Activated naive CD8-positive, alpha-beta T cell treated with anti-CD3 and anti-CD28 coated beads, Interleukin-2, amount 50 U/mL, for 16 hours (primary cell): Measurements from ENCODE around the gene DUSP5.
"Not testable (repeated sequence)": the region's sequence is repeated elsewhere in the genome, so short reads cannot be mapped to it uniquely, and the experiment has no call there.

Experiments
- DNase-seq: peaks from one replicate; pipeline ENCODE4 v3.0.0-alpha.2; 2020; ENCODE audit warnings: low read depth, low spot score

DUSP5 gene, protein sequence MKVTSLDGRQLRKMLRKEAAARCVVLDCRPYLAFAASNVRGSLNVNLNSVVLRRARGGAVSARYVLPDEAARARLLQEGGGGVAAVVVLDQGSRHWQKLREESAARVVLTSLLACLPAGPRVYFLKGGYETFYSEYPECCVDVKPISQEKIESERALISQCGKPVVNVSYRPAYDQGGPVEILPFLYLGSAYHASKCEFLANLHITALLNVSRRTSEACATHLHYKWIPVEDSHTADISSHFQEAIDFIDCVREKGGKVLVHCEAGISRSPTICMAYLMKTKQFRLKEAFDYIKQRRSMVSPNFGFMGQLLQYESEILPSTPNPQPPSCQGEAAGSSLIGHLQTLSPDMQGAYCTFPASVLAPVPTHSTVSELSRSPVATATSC

DNA sequence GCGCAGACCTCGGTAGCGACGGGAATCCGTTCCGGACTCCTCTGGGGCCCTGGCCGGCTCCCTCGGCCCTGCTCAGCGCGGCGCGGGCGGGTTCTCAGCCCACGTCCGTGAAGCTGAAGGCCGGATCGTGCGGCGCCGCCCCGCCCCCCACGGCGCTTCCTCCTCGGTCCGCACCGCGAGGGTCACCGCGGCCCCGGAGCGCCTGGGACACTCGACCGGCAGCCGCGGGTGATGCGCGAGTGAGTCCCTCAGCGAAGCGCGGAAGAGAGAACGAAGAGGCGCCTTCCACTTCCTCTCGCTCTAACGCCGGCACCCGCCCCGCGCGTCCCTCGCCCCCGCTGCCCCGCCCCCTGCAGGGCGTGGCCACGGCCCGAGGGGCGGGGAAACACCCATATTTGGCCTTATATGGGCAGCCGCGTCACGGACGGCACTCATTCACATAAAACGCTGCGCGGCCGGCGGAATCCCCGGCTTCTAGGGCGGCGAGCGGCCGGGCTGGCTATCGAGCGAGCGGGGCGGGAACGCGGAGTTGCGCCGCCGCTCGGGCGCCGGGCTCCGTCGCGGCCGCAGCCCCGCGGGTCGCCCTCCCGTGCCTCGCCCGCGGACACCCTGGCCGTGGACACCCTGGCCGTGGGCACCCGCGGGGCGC lies at the start of gene DUSP5:
DUSP5 (plus strand) TSS at position 470 of the 649 bp plus-strand sequence. CDS start 215 bp downstream, outside the sequence.
- peak; percentile 85 for DNase-seq

DNA sequence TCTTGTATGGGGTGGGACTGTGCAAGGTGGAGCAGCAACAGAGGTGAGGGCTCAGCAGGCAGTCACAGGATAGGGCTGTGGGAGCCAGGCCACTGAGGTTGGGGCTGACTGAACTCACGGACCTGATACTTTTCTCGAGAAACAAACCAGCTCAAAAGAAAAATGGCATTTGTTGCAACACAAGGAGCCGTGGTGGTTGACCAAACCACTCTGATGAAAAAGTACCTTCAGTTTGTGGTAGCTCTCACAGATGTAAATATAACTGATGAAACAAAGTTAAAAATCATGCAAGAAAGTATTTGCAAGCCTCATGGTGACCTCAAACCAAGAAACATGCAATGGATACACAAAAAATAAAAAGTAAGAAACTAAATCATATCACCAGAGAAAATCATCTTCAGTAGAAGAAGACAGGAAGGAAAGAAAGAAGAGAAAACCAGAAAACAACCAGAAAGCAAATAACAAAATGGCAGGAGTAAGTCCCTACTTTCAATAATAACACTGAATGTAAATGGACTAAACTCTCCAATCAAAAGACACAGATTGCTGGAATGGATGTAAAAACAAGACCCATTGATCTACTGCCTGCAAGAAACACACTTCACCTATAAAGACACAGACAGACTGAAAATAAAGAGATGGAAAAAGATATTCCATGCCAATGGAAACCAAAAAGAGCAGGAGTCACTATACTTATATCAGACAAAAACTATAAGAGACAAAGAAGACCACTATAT lies 48.9 kb upstream of the DUSP5 start:
- no peak for DNase-seq

DNA sequence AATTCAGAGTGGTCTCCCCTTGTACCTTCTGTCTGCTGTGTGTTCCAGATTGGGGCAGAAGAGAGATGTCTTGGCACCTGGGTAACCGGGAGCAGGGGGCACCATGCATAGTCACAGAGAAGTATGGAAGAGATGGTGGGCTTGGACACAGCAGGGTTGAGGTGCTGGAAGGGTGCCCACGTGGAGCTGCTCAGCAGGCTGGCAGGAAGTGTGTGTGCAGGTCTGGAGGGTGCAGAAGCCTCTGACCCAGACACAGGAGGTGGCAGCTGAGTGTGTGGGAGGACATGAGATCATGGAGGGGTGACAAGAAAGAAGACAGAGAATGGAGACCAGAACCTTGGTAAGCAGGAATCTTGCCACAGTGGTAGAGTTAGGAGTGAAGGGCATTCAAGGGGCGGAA lies 42.3 kb upstream of the DUSP5 start:
- DNase-seq, result no peak

DNA sequence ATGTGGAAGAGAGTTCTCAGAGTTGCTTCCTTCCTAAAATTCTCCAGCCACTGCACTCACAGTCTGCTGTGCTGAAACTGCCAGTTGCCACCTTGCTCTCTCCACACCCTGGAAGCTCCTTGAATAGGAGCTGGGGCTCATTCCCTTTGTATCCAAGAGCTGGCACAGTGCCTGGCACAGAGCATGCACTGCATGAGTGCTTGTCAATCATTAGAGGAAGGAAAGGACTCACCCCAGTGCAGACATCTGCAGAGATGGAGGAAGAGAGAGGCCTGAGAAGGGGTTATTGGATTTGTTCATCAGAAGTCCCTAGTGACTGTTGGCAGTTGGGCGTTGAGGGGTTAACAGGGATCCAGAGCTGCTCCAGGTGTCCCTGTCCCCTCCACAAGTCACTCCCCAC lies 41.7 kb upstream of the DUSP5 start:
- no peak for DNase-seq

DNA sequence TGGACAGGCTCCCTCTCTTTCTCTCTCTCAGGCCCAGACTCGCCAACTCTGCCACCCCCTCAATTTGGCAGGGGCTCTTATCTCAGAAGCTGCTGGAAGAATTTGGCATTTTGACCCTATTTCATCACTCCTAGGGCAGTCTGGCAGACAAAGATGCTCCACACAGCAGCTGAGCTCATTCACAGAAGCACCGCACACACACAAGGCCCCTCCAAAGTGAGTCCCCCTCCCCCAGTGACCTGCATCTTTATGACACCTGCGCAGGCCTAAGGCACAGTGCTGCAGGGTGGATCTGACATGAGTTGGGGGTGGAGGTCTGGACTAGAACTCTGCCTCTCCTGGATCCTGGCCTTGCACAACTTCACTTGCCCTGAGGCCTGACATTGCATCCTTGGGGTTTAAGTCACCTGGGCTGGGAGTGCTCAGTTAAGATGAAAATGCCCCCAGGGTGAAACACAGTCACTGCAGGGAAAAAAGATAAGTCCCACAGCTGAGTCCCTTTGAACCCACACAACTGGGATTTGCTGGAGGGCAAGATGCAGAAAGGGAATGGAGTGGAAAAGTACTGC lies 41.1 kb upstream of the DUSP5 start:
- DNase-seq, result no peak

DNA sequence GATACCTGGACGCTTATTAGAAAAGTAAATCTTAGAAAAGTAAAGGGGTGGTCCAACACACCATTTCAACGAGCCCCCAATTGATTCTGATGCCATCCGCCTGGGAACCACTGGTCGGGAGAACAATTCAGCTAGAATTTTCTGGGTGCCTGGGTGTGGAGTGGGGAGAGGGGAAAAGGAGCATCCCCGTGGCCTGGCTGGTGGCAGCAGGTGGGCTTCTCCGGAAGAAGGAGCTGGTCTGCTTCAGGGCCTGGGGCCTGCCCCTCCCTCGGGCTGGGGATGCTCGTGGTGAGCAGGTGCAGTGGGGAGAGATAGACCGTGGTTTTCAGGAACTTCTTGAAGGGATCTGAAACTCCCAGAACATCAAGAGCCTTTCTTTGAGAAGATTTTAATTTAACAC lies 39.9 kb upstream of the DUSP5 start:
- no peak for DNase-seq

DNA sequence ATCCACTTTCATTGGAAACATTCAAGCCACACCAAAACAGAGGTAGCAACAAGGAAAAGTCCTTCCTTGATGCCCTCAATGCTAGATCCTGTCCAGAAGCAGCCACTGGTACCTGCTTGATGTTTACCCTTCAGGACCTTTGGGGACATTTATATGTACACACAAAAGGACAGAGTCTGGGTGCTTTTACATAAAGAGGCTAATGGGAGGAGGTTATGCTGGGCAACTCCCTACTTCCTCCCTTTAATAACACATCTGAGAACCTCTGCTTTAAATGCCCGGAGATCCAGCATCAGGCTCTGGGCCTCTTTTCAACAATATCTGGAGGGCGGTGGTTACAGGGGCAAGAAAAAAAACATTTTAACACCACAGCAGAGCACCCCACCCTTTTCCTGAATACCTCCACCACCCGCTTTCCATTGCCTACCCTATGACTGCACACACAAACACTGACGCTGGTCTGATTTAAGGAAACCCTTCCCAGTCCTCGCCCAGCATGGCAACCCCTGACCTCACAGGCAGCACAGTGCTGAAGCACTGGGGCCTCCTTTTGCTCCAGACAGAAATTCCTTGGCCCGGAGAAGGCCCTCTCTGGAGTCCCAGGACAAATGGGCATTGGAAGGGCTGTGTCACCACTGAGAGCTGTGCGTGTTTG lies 39.3 kb upstream of the DUSP5 start:
- DNase-seq, result no peak

DNA sequence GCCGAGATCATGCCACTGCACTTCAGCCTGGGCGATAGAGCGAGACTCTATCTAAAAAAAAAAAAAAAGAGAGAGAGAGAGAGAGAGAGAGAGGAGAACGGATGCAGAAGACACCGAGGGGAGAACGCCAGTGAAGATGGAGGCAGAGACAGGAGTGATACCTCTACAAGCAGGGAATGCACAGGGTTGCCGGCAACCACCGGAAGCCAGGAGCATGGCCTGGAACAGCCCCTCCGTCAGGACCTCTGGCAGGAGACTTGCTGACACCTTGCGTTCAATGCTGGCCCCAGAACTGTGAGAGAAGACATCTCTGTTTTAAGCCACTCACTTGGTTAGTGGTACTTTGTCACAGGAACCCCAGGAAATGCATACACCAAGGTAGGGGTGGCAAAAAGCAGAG lies 38.1 kb upstream of the DUSP5 start:
- DNase-seq, result no peak

DNA sequence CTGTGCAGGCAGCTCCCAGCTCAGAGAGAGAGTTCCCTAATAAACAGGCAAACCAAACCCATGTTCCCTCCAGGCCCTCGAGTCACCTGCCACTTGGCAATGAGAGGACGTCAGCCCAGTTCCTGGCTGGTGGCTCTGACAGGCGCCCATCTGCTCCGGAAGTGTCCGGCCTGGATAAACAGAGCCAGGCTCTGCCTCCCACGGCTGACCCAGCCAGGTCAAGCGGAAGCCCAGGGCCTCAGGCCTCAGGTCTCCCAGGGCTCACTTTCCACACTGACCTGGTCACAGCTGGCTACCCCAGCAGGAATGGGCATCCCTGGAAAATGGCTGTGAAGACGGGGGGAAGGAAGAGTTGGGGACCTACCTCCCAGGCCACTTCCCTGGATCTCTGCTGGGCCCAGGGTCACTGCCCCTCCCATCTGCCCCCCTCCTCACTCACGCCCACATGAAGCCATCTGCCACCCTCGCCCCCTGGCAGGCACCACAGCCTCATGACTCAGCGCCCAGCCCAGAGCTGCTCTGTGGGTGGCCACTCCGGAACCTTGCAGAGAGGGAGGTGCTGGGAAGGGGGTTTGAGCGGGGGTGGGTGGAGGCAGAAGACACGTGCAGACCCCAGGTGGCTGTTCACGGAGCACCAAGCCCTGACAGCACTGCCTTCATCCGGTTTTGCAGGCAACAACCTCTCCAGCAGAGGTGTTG lies 37.4 kb upstream of the DUSP5 start:
- DNase-seq, result no peak

DNA sequence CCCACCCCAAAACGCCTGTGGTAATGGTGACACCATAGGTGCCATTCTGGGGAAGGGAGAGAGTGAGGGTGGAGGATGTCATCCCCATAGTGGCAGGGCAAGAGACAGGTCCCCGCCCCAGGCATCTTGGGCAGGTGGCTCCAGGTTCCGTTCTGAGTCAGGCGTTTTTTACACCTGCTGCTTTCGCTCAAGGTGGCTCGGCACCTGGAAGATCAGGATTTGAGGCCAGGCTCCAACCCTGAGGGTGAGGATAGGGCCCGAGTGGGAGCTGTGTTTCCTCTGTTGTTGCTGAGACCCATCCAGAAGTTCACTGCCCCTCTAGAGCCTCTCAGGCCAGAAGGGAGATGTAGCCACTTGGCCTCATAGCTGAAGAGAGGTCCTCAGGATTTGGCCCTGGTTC lies 36.6 kb upstream of the DUSP5 start:
- no peak for DNase-seq

DNA sequence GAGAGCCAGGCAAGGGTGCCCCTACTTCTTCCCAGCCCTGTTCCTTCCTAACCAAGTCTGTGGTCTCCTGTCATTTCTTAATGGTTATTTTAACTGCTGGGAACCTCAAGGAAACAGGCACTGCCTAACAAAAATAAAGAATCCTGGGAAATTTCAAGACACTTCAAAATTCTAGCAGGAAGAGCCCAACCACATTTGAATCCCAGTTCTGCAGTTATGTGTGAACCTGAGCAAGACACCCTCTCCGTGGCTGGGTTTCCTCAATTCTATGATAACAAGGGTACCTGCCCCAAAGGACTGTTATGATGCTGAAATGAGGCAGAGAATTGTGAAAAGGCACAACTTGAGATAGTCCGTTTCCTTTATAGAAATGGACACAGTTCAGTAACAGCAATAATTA lies 36.2 kb upstream of the DUSP5 start:
- no peak for DNase-seq

DNA sequence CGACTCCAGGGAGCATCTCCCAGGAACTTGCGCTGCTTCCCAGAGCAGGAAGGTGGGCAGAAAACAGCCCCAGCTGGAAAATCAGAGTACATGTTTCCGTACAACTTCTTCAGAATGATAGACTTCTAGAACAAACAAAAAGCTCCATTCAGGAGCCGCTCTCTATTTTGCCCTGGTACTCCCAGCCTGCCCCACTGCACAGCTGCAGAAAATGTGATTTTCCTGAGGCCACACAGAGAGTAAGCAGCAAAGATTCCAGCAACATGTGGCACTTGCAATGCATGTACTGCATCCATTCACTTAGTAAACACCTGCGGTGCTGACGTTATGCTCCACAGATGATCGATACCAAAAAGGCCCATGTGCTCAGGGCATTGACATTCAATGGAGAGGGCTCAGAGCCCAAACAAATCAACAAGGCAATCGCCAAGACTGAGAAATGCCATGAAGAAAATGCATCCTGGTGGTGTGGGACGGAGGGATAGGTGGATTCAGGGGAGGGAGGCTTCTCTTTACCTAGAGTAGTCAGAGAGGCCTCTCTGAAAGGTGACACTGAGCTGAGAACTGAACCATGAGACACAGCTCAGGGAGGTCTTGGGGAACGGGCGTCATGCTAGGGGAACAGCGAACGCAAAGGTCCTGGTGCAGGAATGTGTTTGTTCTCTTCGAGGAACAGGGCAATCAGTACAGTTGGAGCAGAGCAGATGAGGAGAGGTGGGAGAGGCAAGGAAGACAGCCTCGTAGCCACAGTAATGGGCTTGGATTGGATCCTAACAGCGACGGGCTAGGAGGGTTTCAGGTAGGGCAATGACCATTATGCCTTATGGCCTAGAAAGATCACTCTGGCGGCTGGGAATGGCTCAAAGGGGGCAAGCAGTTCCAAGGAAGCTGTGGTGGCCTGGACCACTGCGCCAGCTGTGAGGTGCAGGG lies 35.3 kb upstream of the DUSP5 start:
- DNase-seq, result no peak

DNA sequence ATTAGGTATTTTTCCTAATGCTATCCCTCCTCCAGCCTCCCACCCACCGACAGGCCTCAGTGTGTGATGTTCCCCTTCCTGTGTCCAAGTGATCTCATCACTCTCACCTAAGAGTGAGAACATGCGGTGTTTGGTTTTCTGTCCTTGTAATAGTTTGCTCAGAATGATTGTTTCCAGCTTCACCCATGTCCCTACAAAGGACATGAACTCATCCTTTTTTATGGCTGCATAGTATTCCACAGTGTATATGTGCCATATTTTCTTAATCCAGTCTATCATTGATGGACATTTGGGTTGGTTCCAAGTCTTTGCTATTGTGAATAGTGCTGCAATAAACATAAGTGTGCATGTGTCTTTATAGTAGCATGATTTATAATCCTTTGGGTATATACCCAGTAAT lies 29.4 kb upstream of the DUSP5 start:
- not testable (repeated sequence) for DNase-seq

DNA sequence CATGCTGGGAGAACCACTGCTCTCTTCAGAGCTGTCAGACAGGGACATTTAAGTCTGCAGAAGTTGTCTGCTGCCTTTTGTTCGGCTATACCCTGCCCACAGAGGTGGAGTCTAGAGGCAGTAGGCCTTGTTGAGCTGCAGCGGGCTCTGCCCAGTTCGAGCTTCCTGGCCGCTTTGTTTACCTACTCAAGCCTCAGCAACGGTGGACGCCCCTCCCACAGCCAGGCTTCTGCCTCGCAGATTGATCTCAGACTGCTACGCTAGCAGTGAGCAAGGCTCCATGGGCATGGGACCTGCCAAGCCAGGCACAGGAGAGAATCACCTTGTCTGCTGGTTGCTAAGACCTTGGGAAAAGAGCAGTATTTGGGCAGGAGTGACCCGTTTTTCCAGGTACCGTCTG lies 27.2 kb upstream of the DUSP5 start:
- not testable (repeated sequence) for DNase-seq

DNA sequence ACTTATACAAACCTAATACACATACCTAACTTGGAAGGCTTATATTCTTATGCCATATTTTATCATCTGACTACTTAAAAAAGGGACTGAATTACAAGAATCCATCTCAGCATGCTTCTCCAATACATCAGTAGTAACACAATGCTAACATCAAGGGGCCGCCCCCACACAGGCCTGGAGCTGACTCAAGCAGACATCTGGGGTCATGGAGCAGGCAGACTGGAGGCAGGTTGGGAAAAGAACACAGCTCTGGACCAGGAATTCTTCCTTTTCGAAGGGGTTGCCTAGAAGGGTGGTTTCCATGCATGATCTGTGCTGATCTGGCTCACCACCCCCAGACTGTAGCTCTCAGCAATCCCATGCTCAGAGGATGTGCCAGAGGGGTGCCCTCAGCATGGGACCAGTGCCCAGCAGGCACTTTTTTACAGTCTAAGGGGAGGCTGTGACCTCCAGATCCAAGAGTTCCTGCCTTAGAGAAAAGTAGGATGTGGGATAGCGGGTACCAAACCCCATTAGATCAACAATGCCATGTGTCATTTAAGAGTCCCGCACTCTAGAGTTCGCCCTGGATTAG lies 26.1 kb upstream of the DUSP5 start:
- no peak for DNase-seq

DNA sequence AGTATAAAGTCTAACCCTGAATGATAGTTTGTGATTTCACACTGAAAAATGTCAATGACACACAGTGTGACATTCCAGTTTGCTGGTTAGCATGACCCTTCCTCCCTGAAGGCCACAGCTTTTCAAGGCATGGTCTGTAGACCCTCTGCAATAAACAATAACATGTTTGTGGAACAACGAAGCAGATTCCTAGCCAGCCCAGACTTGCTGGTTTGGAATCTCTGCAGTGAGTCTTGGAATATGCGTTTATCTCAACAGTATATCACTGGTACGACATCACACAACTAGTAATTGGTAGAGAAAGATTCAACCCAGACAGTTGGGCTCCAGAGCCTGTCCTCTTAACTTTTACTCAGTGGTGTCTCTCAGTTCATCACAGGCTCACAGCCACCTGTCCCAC lies 23.7 kb upstream of the DUSP5 start:
- DNase-seq, result no peak

DNA sequence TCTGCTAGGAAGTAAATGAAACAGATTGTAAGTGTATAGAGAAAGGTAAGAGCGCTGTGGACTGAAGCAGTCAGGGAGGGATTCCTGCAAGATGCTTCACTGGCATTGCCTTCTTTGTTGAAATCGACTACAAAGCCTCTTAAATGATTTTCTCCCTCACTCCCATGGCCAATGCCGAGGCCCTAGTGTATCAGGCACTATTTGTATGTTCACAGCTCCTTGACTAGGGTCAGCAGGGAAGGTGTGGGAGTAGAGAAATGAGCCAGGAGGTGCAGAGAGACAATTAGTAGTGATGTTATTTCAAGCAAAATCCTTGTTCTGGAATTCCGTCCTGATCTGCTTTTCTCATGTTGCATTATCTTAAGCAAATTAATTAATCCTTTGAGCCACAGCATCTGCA lies 22.9 kb upstream of the DUSP5 start:
- no peak for DNase-seq

DNA sequence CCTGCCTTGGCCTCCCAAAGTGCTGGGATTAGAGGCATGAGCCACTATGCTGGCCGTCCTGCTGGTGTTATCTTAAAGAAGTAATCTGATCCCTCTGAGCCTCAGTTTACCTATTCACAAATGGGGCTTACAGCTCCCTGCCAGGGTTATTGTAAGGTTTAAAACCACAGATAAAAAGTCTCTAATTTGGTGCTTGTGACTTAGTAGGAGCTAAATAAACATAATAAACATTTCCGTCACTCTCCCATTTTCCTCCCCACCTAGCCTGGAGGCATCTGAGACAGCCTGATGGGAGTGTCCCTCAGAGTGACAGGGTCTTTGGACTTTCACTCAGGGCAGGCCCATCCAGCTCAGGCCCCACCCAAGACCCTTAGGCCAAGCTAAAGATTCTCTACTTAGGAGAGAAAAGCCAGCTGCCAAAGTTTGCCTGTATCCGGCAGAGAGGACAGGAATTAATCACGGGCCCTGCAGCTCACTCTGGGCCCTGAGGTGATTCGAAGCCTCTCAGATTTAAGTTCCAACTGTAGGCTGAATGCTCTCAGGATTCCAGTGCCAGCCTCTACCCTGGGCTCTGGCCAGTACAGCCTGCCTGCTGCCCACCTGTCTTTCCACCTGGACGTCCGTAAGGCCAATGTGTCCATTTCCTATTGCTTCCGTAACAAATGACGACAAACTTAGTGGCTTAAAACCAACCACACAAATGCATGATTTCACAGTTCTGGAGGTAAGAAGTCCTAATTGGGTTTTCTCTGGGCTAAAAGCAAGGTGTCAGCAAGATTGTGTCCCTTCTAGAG lies 21.8 kb upstream of the DUSP5 start:
- DNase-seq, result no peak

DNA sequence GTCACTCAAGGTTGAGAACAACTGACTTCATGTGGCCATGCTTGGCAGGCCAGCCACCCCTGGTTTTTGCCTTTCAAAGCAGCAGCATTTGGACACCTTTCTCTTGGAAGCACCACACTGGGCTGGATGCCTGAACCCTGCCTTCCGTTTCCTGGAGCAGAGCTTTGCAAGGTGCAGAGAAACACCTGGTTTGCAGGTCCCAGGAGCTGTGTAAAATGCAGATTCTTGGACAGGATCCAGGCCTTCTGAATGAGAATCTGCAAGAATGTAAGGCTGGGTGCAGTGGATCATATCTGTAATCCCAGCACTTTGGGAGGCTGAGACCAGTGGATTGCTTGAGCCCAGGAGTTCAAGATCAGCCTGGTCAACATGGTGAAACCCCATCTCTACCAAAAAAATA lies 18.0 kb upstream of the DUSP5 start:
- DNase-seq, result no peak
